Endothelial cell of umbilical vein (primary cell): ENCODE measurements around the gene WDR48. TPM values are rescaled to one million over a fixed set of nuclear protein-coding genes. Genes with fewer than 3 reads are reported as not detected.

Source experiments
- BruUV-seq: library from RNA; stranded (reverse); fragments of 400-500 nt; replicated peaks from 2 replicates; lab custom pipeline; 2021; lab: Mats Ljungman, UMichigan
- CTCF ChIA-PET: fragments of 300-600, 350-600 bp; sonication (Branson Sonifier 250); formaldehyde crosslinking; loops from one replicate; lab custom pipeline; 2021; ENCODE audit warnings: antibody characterized with exemption, inconsistent platforms; lab: Charles Lee
- POLR2A ChIA-PET: fragments of 300-600, 350-600 bp; sonication (Branson Sonifier 250); formaldehyde crosslinking; loops from one replicate; lab custom pipeline; 2021; ENCODE audit warnings: antibody characterized with exemption, inconsistent platforms; lab: Charles Lee
- DNase-seq: peaks from one replicate; pipeline ENCODE4 v3.0.0-alpha.2; 2011; ENCODE audit warnings: low read depth, low spot score
- FAIRE-seq: peaks from 2 replicates; lab custom pipeline; 2011; peaks lifted over from hg19 to GRCh38; lab: Jason Lieb, UNC
- H2AFZ ChIP-seq: 2 replicates; pipeline ENCODE4 v1.6.0; 2012; ENCODE audit warnings: low read depth, low read length, control low read depth, inconsistent platforms
- H3K27ac ChIP-seq: 2 replicates; pipeline ENCODE4 v1.5.1; 2011; ENCODE audit warnings: low read depth, mild to moderate bottlenecking, control low read depth, low read length, moderate library complexity; ENCODE audit not compliant: insufficient read depth
- H3K27me3 ChIP-seq, 2 experiments: 2 replicates each; pipeline versions ENCODE4 v1.6.0 to v1.6.1; 2011; ENCODE audit warnings: low read length in 2 of 2, mixed read lengths in 1 of 2; ENCODE audit not compliant: control insufficient read depth in 2 of 2, insufficient read depth in 2 of 2
- H3K36me3 ChIP-seq, 2 experiments: 2 replicates in 1 of 2; 3 replicates in 1 of 2; pipeline ENCODE4 v1.5.1; 2011; ENCODE audit warnings: low read length in 2 of 2, mild to moderate bottlenecking in 1 of 2, moderate library complexity in 1 of 2; ENCODE audit not compliant: control insufficient read depth in 2 of 2, insufficient read depth in 2 of 2; ENCODE audit errors: extremely low read depth in 1 of 2
- H3K4me1 ChIP-seq: 3 replicates; pipeline ENCODE4 v1.5.1; 2011; ENCODE audit warnings: mild to moderate bottlenecking, low read length; ENCODE audit not compliant: control insufficient read depth, insufficient read depth; ENCODE audit errors: extremely low read depth
- H3K4me2 ChIP-seq: 2 replicates; pipeline ENCODE4 v1.6.1; 2011; ENCODE audit warnings: low read length, control low read depth, mixed read lengths; ENCODE audit not compliant: insufficient read depth
- H3K4me3 ChIP-seq, 3 experiments: fragments of 200-600 bp in 1 of 3; sonication (generic), shearing (Covaris generic) in 1 of 3; replicated peaks in 1 of 3; 2 replicates each; pipeline ENCODE4 v1.5.1; 2011 to 2016; ENCODE audit warnings: control low read depth in 3 of 3, low read length in 3 of 3, mild to moderate bottlenecking in 2 of 3, inconsistent platforms in 1 of 3, low read depth in 1 of 3, moderate library complexity in 1 of 3; ENCODE audit not compliant: insufficient read depth in 1 of 3
- H3K79me2 ChIP-seq: 2 replicates; pipeline ENCODE4 v1.6.0; 2012; ENCODE audit warnings: low read length, inconsistent platforms; ENCODE audit not compliant: control insufficient read depth, insufficient read depth
- H3K9ac ChIP-seq: replicated peaks from 2 replicates; pipeline ENCODE3; 2011; ENCODE audit warnings: low read length, control low read depth; ENCODE audit not compliant: insufficient read depth; ENCODE audit errors: extremely low read depth
- H3K9me1 ChIP-seq: replicated peaks from 3 replicates; pipeline ENCODE4 v1.6.0; 2011; ENCODE audit warnings: mild to moderate bottlenecking, low read length; ENCODE audit not compliant: control insufficient read depth, insufficient read depth; ENCODE audit errors: extremely low read depth
- H3K9me3 ChIP-seq: replicated peaks from 2 replicates; pipeline ENCODE4 v1.5.1; 2012; ENCODE audit warnings: low read length, inconsistent platforms; ENCODE audit not compliant: control insufficient read depth, insufficient read depth
- H4K20me1 ChIP-seq: replicated peaks from 2 replicates; pipeline ENCODE3; 2011; ENCODE audit warnings: mild to moderate bottlenecking, low read length; ENCODE audit not compliant: control insufficient read depth, insufficient read depth; ENCODE audit errors: extremely low read depth
- CTCF ChIP-seq, 2 donors: IDR thresholded peaks; 1 replicate in 1 of 2; 2 replicates in 1 of 2; pipeline ENCODE4 v1.5.1; 2011; ENCODE audit warnings: low read length in 2 of 2, mild to moderate bottlenecking in 2 of 2, moderate library complexity in 2 of 2, control low read depth in 1 of 2, inconsistent platforms in 1 of 2, low read depth in 1 of 2; ENCODE audit not compliant: insufficient read depth in 1 of 2; ENCODE audit errors: extremely low read depth in 1 of 2
- GATA2 ChIP-seq: IDR thresholded peaks from 2 replicates; pipeline ENCODE4 v1.7.0; 2011; ENCODE audit warnings: low read depth, mild to moderate bottlenecking, moderate library complexity, mixed read lengths, low read length; ENCODE audit not compliant: insufficient read length, insufficient read depth
- MAX ChIP-seq: IDR thresholded peaks from 2 replicates; pipeline ENCODE4 v1.6.1; 2011; ENCODE audit not compliant: insufficient read depth, insufficient read length
- MYC ChIP-seq: IDR thresholded peaks from one replicate; pipeline ENCODE4 v1.6.1; 2011; ENCODE audit warnings: mild to moderate bottlenecking, low read depth, low read length
- POLR2A ChIP-seq: IDR thresholded peaks from 2 replicates; pipeline ENCODE4 v1.6.1; 2012; ENCODE audit warnings: low read depth, mild to moderate bottlenecking, control low read depth, low read length
- POLR2AphosphoS5 ChIP-seq: IDR thresholded peaks from 2 replicates; pipeline ENCODE4 v1.6.1; 2012; ENCODE audit warnings: low read depth, mild to moderate bottlenecking, control low read depth, low read length, moderate library complexity; ENCODE audit not compliant: insufficient read depth
- dilution Hi-C: fragments of 300-500 bp; cut with MboI; formaldehyde crosslinking; loops from one replicate; pipeline ENCODE4 v1.15.0; 2019; ENCODE audit warnings: low sequenced_read_pairs; ENCODE audit not compliant: extremely low pct_ligation_motif_present
- intact Hi-C: fragments of 100-400 bp; cut with micrococcal nuclease; formaldehyde crosslinking; loops from one replicate; pipeline ENCODE4 v1.10.0; 2022
- polyA plus RNA-seq, 4 experiments: library from polyadenylated mRNA; depleted of rRNA in 3 of 4; stranded (reverse) in 3 of 4; unstranded in 1 of 4; fragments of >200 nt; gene quantifications; 2 replicates each; pipeline versions ENCODE4 v1.2.1 to v1.2.3, GENCODE V29; 2011 to 2012; ENCODE audit warnings: missing spikeins in 1 of 4
- total RNA-seq: library from RNA; stranded (reverse); gene quantifications from 2 replicates; pipeline ENCODE4 v1.2.3, GENCODE V29; 2021

The WDR48 gene
- total and polyA plus RNA-seq, 2 donors (not counting 3 experiments of a cell fraction or from before 2014, with no cell fraction given): 13.7 to 25.3 TPM

DNA sequence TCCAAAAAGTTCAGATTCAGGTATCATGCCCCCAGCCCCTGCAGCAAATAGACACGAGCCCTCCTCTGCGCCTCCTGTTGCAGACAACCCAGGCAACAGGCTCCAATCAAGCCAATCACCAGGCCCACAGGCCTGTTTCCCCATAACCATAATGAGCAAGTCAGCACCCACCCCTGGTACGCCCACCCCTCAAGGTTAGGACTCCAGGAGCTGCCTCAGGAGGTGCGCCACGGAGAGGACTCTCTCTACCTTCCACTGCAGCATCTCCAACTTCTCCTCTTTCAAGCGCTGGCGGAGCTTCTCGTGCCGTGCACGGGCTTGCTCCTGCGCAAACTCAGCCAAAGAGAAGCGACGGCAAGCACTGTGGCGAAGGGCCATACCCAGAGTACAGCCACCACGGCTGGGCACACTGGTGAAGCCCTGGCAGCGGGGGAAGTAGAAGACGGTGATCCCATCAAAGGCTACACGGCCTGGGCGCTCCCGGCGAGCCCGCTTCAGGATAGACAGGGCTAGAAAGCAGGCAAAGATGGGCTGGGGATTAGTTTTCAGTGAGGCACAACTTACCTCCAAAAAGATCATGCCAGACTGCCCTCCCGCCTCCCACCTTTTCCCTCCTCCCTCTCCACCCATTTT lies 93.0 kb downstream of the WDR48 start:
- H3K4me2 ChIP-seq: no peak overlapping the region
- no peak overlapping the region for H3K9ac ChIP-seq
- ChIA-PET POLR2A (no interaction called here), CTCF (interaction anchor here (1.8 kb wide), 1 partner anchor 45 kb away, joined by 5 read pairs; no protein-coding TSS in a partner anchor)
- FAIRE-seq (no peak), DNase-seq (no peak)
- no peaks in the 10 kb centered on the region for H4K20me1 ChIP-seq
- dilution Hi-C loops: no loop called here
- no peak overlapping the region for H2AFZ ChIP-seq
- H3K36me3 ChIP-seq: peaks cover 4 to 32% of the 10 kb centered on the region in 2 experiments
- TF ChIP-seq GATA2 (no peak), MAX (no peak), POLR2A (no peak), CTCF (IDR thresholded peaks at IDR 0.05; ENCODE audit: extremely low read depth in 1 of 2, insufficient read depth in 1 of 2, low read depth in 1 of 2, low read length in 2 of 2) (no peak), MYC (no peak), POLR2AphosphoS5 (no peak)
- no peak overlapping the region for H3K4me3 ChIP-seq
- H3K9me3 ChIP-seq: no peaks in the 10 kb centered on the region
- no peaks in the 10 kb centered on the region for H3K9me1 ChIP-seq
- peaks cover 68% of the 10 kb centered on the region for H3K79me2 ChIP-seq
- no peak overlapping the region for H3K27ac ChIP-seq
- intact Hi-C loops: loop anchor here (10.0 kb wide), 1 partner anchor 420 kb away; no protein-coding TSS in a partner anchor
- no peaks in the 10 kb centered on the region for H3K27me3 ChIP-seq
- no TSS peak for BruUV-seq
- H3K4me1 ChIP-seq: peaks cover 49% of the 10 kb centered on the region
